ENCODE data around the gene DTX3.

- TF ChIP-seq CTCF (IDR thresholded peaks at IDR 0.05) (no peak), POLR2AphosphoS5 (IDR thresholded peaks at IDR 0.05; ENCODE audit: insufficient read depth in 1 of 2, low read depth in 1 of 2) (no peak)
Measured at GRCh38 chr12:57600395-57600794, 4.2 kb upstream of the DTX3 start.

All from vagina (tissue), 2 donors.